Stimulated activated effector memory CD8-positive, alpha-beta T cell treated with anti-CD3 and anti-CD28 coated beads, Interleukin-12 subunit alpha, Interleukin-12 subunit beta, amount 100 ng/mL, for 72 hours (primary cell): Measurements from ENCODE around the gene XRN1.
"Not testable (repeated sequence)": the region's sequence is repeated elsewhere in the genome, so short reads cannot be mapped to it uniquely, and the experiment has no call there.

Experiments
- ATAC-seq: fragments of 150-1000 bp; cut with Tn5 transposase; 2 replicates; pipeline ENCODE4 v1.10.0; 2021
- DNase-seq, 2 donors: peaks; one replicate each; pipeline ENCODE4 v3.0.0; 2021 to 2022; ENCODE audit warnings: low spot score in 2 of 2
- H3K27ac Mint-ChIP-seq: one replicate; pipeline ENCODE4 v1.8.0; 2022; ENCODE audit warnings: mild to moderate bottlenecking, mixed read lengths
- H3K36me3 Mint-ChIP-seq: one replicate; pipeline ENCODE4 v1.8.0; 2022; ENCODE audit warnings: mild to moderate bottlenecking, mixed read lengths
- H3K4me1 Mint-ChIP-seq: one replicate; pipeline ENCODE4 v1.8.0; 2022; ENCODE audit warnings: mixed read lengths
- H3K4me3 Mint-ChIP-seq: one replicate; pipeline ENCODE4 v1.8.0; 2022; ENCODE audit warnings: mild to moderate bottlenecking, mixed read lengths
- H3K9me3 Mint-ChIP-seq: one replicate; pipeline ENCODE4 v1.8.0; 2022; ENCODE audit warnings: mixed read lengths

Gene XRN1

GRCh38 chr3:142319912-142320311 is 127.9 kb downstream of the XRN1 start:
- Mint-ChIP-seq H3K4me1 (peaks cover 6% of the 10 kb centered on the region), H3K36me3 (peaks cover 86% of the 10 kb centered on the region)
- ATAC-seq = no peak

GRCh38 chr3:142319094-142319493 is 128.7 kb downstream of the XRN1 start:
- Mint-ChIP-seq H3K9me3 (no peaks in the 10 kb centered on the region), H3K4me1 (peaks cover 6% of the 10 kb centered on the region), H3K36me3 (peaks cover 86% of the 10 kb centered on the region), H3K4me3 (no peak overlapping the region), H3K27ac (no peak overlapping the region)
- ATAC-seq (no peak), DNase-seq (no peak)

More at GRCh38 chr3:142319912-142320311, 127.9 kb downstream of the XRN1 start:
- DNase-seq = no peak
- Mint-ChIP-seq H3K27ac (no peak overlapping the region), H3K4me3 (no peak overlapping the region), H3K9me3 (no peaks in the 10 kb centered on the region)

- Mint-ChIP-seq H3K36me3 (peaks cover 88% of the 10 kb centered on the region), H3K9me3 (no peaks in the 10 kb centered on the region), H3K4me1 (peaks cover 6% of the 10 kb centered on the region), H3K4me3 (no peak overlapping the region), H3K27ac (peak overlapping the region; percentile 29)
- DNase-seq (no peak), ATAC-seq (no peak)
Measured at GRCh38 chr3:142318331-142318730, 129.5 kb downstream of the XRN1 start.

GRCh38 chr3:142315978-142316388 is 131.9 kb downstream of the XRN1 start:
- H3K4me1 Mint-ChIP-seq, DNase-seq, H3K27ac Mint-ChIP-seq, ATAC-seq, H3K4me3 Mint-ChIP-seq, H3K9me3 Mint-ChIP-seq: not testable (repeated sequence)
- peaks cover 94% of the 10 kb centered on the region for H3K36me3 Mint-ChIP-seq

- H3K27ac Mint-ChIP-seq = no peak overlapping the region
- H3K36me3 Mint-ChIP-seq = peaks cover 94% of the 10 kb centered on the region
- no peaks in the 10 kb centered on the region for H3K9me3 Mint-ChIP-seq
- ATAC-seq (no peak), DNase-seq (no peak)
- no peak overlapping the region for H3K4me3 Mint-ChIP-seq
- peaks cover 2% of the 10 kb centered on the region for H3K4me1 Mint-ChIP-seq
Measured at GRCh38 chr3:142315083-142315482, 132.8 kb downstream of the XRN1 start.

GRCh38 chr3:142310439-142310838 is 137.4 kb downstream of the XRN1 start:
- DNase-seq = no peak
- Mint-ChIP-seq H3K9me3 (no peaks in the 10 kb centered on the region), H3K36me3 (peaks cover 91% of the 10 kb centered on the region), H3K4me1 (no peaks in the 10 kb centered on the region), H3K27ac (no peak overlapping the region), H3K4me3 (no peak overlapping the region)
- ATAC-seq = no peak

GRCh38 chr3:142302847-142303246 is 145.0 kb downstream of the XRN1 start:
- H3K4me1 Mint-ChIP-seq, ATAC-seq, H3K27ac Mint-ChIP-seq, H3K4me3 Mint-ChIP-seq, DNase-seq: not testable (repeated sequence)
- Mint-ChIP-seq H3K9me3 (peaks cover 12% of the 10 kb centered on the region), H3K36me3 (peaks cover 42% of the 10 kb centered on the region)

- peaks cover 7% of the 10 kb centered on the region for H3K36me3 Mint-ChIP-seq
- DNase-seq = no peak
- H3K4me1 Mint-ChIP-seq = no peaks in the 10 kb centered on the region
- peaks cover 8% of the 10 kb centered on the region for H3K9me3 Mint-ChIP-seq
- ATAC-seq = no peak
- H3K27ac Mint-ChIP-seq = no peak overlapping the region
- no peak overlapping the region for H3K4me3 Mint-ChIP-seq
Measured at GRCh38 chr3:142298626-142299025, 149.2 kb downstream of the XRN1 start.

GRCh38 chr3:142296507-142296906 is 151.3 kb downstream of the XRN1 start:
- no peaks in the 10 kb centered on the region for H3K36me3 Mint-ChIP-seq
- no peak for ATAC-seq
- H3K4me3 Mint-ChIP-seq = no peak overlapping the region
- H3K4me1 Mint-ChIP-seq = no peaks in the 10 kb centered on the region
- no peak overlapping the region for H3K27ac Mint-ChIP-seq
- no peaks in the 10 kb centered on the region for H3K9me3 Mint-ChIP-seq
- DNase-seq = no peak

- Mint-ChIP-seq H3K36me3 (no peaks in the 10 kb centered on the region), H3K9me3 (peaks cover 5% of the 10 kb centered on the region), H3K4me1 (no peaks in the 10 kb centered on the region), H3K4me3 (no peak overlapping the region), H3K27ac (no peak overlapping the region)
- DNase-seq (no peak), ATAC-seq (no peak)
Measured at GRCh38 chr3:142287866-142288638, 159.8 kb downstream of the XRN1 start.

GRCh38 chr3:142285083-142285517 is 162.7 kb downstream of the XRN1 start:
- no peak overlapping the region for H3K4me3 Mint-ChIP-seq
- no peaks in the 10 kb centered on the region for H3K36me3 Mint-ChIP-seq
- no peak overlapping the region for H3K27ac Mint-ChIP-seq
- peaks cover 2% of the 10 kb centered on the region for H3K4me1 Mint-ChIP-seq
- peaks cover 5% of the 10 kb centered on the region for H3K9me3 Mint-ChIP-seq
- ATAC-seq (no peak), DNase-seq (no peak)

GRCh38 chr3:142282503-142282902 is 165.3 kb downstream of the XRN1 start:
- H3K36me3 Mint-ChIP-seq = no peaks in the 10 kb centered on the region
- peaks cover 10% of the 10 kb centered on the region for H3K4me1 Mint-ChIP-seq
- H3K9me3 Mint-ChIP-seq = no peaks in the 10 kb centered on the region
- DNase-seq = no peak
- ATAC-seq = no peak
- H3K4me3 Mint-ChIP-seq = no peak overlapping the region
- no peak overlapping the region for H3K27ac Mint-ChIP-seq

- DNase-seq = no peak
- Mint-ChIP-seq H3K36me3 (no peaks in the 10 kb centered on the region), H3K27ac (no peak overlapping the region), H3K4me3 (no peak overlapping the region), H3K9me3 (no peaks in the 10 kb centered on the region), H3K4me1 (peaks cover 10% of the 10 kb centered on the region)
- ATAC-seq = no peak
Measured at GRCh38 chr3:142281474-142281873, 166.4 kb downstream of the XRN1 start.

- Mint-ChIP-seq H3K4me3 (no peak overlapping the region), H3K36me3 (no peaks in the 10 kb centered on the region), H3K27ac (no peak overlapping the region), H3K4me1 (peaks cover 23% of the 10 kb centered on the region), H3K9me3 (no peaks in the 10 kb centered on the region)
- ATAC-seq (peak; percentile 92), DNase-seq (peak; percentile 21 to 64)
Measured at GRCh38 chr3:142279965-142280590, 167.8 kb downstream of the XRN1 start.

GRCh38 chr3:142278451-142278850 is 169.4 kb downstream of the XRN1 start:
- Mint-ChIP-seq H3K4me3 (no peak overlapping the region), H3K36me3 (no peaks in the 10 kb centered on the region), H3K27ac (no peak overlapping the region), H3K4me1 (peaks cover 25% of the 10 kb centered on the region), H3K9me3 (no peaks in the 10 kb centered on the region)
- ATAC-seq (no peak), DNase-seq (no peak)

- Mint-ChIP-seq H3K27ac (no peak overlapping the region), H3K4me1 (peaks cover 25% of the 10 kb centered on the region), H3K36me3 (no peaks in the 10 kb centered on the region), H3K9me3 (no peaks in the 10 kb centered on the region), H3K4me3 (no peak overlapping the region)
- DNase-seq = no peak
- no peak for ATAC-seq
Measured at GRCh38 chr3:142276781-142277180, 171.1 kb downstream of the XRN1 start.
